HEK293T (cell line): Measurements from ENCODE around the gene SCG5.

Experiments
- ELF4 ChIP-seq: fragments of 450-650 bp; IDR thresholded peaks from 2 replicates; pipeline ENCODE4 v1.6.1; 2017; ENCODE audit warnings: antibody characterized with exemption
- FOXA1 ChIP-seq: fragments of 450-650 bp; IDR thresholded peaks from 2 replicates; pipeline ENCODE4 v1.6.1; 2016; ENCODE audit warnings: mild to moderate bottlenecking
- SP1 ChIP-seq: fragments of 450-650 bp; IDR thresholded peaks from 2 replicates; pipeline ENCODE4 v1.6.1; 2017
- TF ChIP-seq, protein P1 (sequence below): fragments of 450-650 bp; IDR thresholded peaks from 2 replicates; pipeline ENCODE4 v1.6.1; 2016

- TF ChIP-seq SP1 (no peak), ELF4 (no peak), FOXA1 (no peak)
- TF ChIP-seq, protein P1, sequence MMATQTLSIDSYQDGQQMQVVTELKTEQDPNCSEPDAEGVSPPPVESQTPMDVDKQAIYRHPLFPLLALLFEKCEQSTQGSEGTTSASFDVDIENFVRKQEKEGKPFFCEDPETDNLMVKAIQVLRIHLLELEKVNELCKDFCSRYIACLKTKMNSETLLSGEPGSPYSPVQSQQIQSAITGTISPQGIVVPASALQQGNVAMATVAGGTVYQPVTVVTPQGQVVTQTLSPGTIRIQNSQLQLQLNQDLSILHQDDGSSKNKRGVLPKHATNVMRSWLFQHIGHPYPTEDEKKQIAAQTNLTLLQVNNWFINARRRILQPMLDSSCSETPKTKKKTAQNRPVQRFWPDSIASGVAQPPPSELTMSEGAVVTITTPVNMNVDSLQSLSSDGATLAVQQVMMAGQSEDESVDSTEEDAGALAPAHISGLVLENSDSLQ: no peak
Measured at GRCh38 chr15:32683906-32684584, 42.5 kb downstream of the SCG5 start.
